SIG-M5 treated with dmso at 0.1 percent for 504 hours (cell line): ENCODE data around the gene NSF.
"Not testable (repeated sequence)": the region's sequence is repeated elsewhere in the genome, so short reads cannot be mapped to it uniquely, and the experiment has no call there.

Experiments
- DNase-seq: peaks from one replicate; lab custom pipeline; 2025; ENCODE audit not compliant: unreplicated experiment; lab: John Stamatoyannopoulos, UW

The NSF gene

GRCh38 chr17:46590157-46591146 is at the start of gene NSF:
NSF (plus strand) TSS chr17:46590669; CDS start chr17:46590776, 107 bp downstream.
- DNase-seq, result not testable (repeated sequence)

- not testable (repeated sequence) for DNase-seq
Observed at GRCh38 chr17:46548607-46549006, 41.9 kb upstream of the NSF start.

DNA sequence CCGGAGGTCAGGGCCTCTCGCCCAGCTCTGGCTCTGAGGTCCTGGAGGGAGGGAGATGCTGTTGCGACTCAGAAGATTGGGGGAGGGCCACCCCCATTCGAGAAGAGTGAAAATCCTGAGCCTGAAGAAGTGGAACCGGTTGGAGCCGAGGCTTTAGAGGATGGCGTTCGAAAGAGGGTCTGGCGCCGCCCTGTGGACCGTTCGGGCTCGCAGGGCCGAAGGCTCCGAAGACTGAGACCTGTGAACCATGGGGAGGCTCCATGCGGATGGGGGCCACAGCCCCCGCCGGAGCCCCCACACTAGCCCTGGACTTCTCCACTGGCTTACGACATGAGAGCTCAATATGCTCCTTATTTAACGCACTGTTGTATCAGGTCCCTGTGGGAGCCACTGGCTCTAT is 31.3 kb upstream of the NSF start:
- DNase-seq, result not testable (repeated sequence)

DNA sequence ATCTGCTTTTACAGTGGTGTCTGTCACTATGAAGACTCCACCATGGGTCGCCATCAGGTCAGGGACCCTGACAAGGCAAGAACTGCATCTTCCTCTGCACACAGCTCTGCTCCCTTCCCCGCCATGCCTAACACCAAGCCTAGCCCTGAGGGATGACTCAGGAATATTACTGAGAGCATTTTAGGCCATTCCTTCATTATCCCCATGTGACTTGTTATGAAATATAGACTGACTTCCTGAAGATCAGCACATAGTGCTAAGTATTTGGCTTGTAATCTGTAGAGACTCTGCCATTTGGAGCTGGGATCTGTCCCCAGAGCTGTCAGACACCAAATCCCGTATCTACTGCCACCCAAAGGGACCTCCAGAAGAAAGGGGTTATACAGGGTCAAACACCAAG is 30.4 kb upstream of the NSF start:
- DNase-seq, result not testable (repeated sequence)

DNA sequence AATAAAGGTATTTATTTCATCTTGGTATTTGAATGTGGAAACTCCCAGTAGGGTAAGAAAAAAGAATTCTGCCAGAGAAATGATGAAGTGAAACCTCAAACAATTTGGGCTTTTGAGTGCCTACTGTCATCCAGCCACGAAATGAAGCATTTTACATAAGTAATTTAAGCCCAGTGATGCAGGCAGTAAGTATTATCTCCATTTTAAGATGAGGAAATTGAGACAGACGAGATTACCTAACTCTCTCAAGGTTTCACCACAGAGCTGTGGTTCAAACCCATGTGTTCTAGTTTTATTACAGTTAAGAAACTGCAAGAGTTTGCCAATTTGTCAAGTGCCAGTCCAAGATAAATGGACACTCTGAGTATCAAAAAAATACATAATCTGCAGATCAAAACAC is 24.2 kb upstream of the NSF start:
- not testable (repeated sequence) for DNase-seq

GRCh38 chr17:46566980-46567379 is 23.5 kb upstream of the NSF start:
- not testable (repeated sequence) for DNase-seq

GRCh38 chr17:46571796-46572195 is 18.7 kb upstream of the NSF start:
- DNase-seq, result not testable (repeated sequence)

DNA sequence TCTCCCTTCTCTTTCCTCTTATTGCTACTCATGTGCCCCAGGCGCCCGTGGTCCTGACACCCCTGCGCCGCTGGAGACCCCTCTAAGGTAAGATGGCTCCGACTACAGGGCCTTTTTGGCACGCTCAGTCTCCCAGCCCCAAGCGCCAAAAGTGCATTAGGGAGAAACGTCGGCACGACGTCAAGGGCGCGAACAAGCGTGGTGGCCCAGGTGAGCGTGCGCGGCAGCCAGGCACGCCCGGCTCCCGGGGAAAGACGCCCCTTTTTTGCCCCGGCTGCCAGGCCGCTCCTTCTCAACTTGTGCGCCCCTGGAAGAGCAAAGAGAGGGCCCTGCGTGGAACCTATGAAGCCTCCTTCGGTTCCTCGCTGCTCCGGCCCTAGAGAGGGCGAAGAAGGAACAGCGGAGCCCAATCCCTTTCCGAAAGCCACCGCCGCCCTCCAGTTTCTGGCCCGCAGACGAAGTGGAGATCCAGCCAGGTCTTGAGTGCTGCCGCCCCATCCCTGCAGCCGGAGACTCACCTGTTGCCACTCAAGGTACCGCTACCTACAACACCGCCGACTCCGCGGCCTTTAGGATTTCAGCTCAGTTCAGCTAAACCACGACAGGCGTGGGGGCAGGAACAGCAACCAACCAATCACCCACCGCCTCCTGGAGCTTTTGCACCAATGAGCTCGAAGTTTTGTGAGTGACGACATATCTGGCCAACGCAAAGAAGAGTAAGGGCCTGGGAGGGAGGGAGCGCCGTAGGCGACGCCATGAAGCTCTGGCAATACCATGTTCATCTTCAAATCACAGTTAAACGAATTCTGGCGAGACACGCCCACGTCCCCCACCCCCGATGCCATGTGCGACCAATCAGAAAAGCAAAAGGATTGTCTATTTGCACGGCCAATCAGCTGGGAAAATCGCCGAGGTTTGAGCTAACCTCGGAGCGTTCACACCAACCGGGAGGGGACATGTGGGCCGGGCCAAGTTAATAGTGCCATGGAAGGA is 11.1 kb upstream of the NSF start, which contains the start of gene ARL17A:
Gene ARL17A, minus strand, starts transcription at position 609 of the 993 bp plus-strand sequence. CDS start 3,369 bp downstream, outside the sequence.
- not testable (repeated sequence) for DNase-seq

GRCh38 chr17:46580082-46580481 is 10.4 kb upstream of the NSF start:
- DNase-seq, result not testable (repeated sequence)

DNA sequence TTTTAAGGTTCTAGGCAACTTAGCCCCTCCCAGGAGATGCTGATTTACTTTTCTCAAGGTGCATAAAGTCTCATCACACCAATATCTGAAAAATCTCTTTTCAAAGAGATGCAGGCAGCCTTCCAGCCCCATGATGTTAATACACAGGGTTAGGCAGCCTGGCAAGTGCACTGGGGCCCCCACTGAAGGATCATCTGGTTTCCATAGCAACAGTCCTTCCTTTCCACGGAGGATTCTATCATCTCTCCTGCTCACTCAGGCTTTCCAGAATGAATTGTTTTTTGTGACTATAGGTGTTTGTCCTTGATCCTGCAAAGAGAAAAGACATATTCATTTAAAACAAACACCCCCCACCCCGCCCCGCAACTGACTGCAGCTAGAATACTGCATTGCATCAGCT is 5.0 kb upstream of the NSF start:
- not testable (repeated sequence) for DNase-seq

DNA sequence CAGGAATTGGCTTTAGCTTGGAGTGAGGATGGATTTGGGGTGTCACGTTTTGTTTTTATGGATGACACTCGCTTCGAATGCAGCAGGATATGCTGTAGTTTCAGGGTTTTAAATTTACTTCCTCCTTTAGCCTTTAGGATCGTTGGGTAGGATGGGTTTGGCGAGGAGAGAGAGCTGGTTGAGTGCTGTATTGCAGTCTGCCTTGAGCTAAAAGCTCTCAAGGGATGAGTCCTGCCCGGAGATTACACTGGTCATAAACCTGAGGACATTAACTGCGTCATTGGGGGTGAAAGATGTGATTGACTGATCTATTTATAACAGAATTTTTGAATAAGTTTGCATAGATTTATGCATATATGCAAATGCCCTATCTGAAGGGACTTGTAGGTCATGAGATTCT is 863 bp downstream of the NSF start:
- DNase-seq, result not testable (repeated sequence)

DNA sequence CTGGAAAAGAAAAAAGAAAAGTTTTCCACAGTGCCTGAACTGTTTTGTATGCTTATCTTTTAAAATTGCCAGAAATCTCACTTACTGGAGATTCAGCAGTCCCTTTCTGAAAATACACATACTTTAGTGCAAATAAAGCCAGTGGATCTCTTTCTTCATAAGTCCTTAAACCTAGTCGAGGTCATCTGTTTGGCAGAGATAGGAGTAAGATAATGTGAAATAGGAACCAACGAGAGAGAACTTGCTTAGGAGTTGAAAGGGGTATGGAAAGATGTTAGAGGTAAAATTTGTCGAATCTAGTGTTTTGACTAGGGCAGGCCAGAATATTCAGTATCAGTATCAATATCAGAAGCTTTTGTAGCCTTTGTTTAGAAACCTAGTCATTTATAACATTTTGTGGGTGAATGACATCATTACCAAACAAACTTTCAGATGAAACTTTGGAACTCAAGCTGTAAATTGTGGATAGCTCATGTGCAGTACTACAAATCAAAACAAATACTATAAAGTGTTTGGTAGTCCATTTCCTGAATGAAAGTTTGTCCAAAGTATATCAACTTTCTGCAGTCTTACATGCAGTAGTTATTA is 8.0 kb downstream of the NSF start:
- not testable (repeated sequence) for DNase-seq

- not testable (repeated sequence) for DNase-seq
Observed at GRCh38 chr17:46600767-46601166, 10.3 kb downstream of the NSF start.

DNA sequence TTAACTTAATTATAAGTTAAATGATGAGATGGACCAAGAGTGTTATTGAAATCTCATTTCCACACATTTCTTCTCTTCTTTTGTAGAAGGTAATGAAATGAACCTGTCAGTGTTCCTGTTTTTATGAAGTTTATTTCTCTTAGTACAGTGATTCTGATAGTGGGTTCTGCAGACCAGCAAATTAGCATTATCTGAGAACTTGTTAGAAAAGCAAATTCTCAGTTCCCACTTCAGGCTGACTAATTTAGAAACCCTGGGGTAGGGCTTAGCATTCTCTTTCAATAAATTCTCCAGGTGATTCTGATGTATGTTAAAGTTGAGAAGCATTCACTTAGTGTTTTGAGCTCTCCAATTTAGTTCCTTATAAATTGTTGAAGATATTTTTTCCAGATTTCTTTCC is 12.7 kb downstream of the NSF start:
- not testable (repeated sequence) for DNase-seq

DNA sequence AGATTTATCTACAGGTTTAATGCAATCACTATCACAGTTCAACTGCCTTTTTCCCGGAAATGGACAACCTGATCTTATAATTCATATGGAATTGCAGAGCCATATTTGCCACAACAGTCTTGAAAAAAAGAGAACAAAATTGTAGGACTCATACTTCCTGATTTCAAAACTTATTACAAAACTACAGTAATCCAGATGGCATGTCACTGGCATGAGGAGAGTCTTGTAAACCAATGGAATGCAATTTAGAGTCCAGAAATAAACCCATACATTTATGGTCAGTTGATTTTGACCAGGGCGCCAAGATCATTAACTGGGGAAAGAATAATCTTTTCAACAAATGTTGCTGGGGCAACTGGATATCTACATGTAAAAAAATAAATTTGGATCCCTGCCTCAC is 20.8 kb downstream of the NSF start:
- DNase-seq, result not testable (repeated sequence)

GRCh38 chr17:46613876-46614275 is 23.4 kb downstream of the NSF start:
- not testable (repeated sequence) for DNase-seq

DNA sequence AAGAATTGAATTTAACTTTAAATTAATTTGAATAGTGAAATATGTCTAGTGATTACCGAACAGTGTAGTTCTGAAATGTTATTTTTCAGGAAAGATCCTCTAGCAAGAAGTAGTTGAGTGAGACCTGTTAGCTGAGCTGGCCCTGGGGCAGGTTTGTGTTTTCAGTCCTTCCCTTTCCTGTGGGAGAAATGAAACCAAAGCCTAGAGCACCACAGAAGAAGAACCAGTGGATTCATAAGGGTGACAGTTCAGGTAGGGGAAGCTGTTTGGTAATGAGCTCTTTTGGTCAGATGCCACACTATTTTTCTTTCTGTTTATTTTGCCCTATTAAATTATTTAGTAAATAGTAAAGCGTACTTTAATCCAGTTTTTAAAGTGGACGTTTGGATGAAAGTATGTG is 26.7 kb downstream of the NSF start:
- DNase-seq, result not testable (repeated sequence)

- not testable (repeated sequence) for DNase-seq
Observed at GRCh38 chr17:46618975-46619374, 28.5 kb downstream of the NSF start.

GRCh38 chr17:46623790-46624189 is 33.3 kb downstream of the NSF start:
- not testable (repeated sequence) for DNase-seq

- DNase-seq, result not testable (repeated sequence)
Observed at GRCh38 chr17:46624726-46625125, 34.3 kb downstream of the NSF start.

GRCh38 chr17:46627452-46627851 is 37.0 kb downstream of the NSF start:
- DNase-seq, result not testable (repeated sequence)
